SK-N-SH (cell line): ENCODE measurements around the gene KLHL25. TPM values are rescaled to one million over a fixed set of nuclear protein-coding genes. Genes with fewer than 3 reads are reported as not detected.

Experiments used
- CTCF ChIA-PET: fragments of 300-600, 350-600 bp; formaldehyde crosslinking; extraction: SDS; loops from one replicate; lab custom pipeline; 2021; lab: Yijun Ruan, JAX
- POLR2A ChIA-PET: fragments of 350-600 bp; sonication (Branson Sonifier 250); formaldehyde crosslinking; extraction: SDS; loops from one replicate; lab custom pipeline; 2020; ENCODE audit warnings: antibody characterized with exemption, inconsistent platforms; lab: Yijun Ruan, JAX
- DNase-seq: peaks from one replicate; pipeline ENCODE4 v3.0.0; 2012
- H2AFZ ChIP-seq: fragments of 200-600 bp; sonication (generic); 2 replicates; pipeline ENCODE4 v1.8.1; 2016; ENCODE audit warnings: antibody characterized with exemption, mild to moderate bottlenecking, low read depth
- H3F3A ChIP-seq: fragments of 200-600 bp; sonication (generic); replicated peaks from 2 replicates; pipeline ENCODE3; 2016; ENCODE audit warnings: antibody characterized with exemption, mild to moderate bottlenecking; ENCODE audit not compliant: insufficient read depth
- H3K27ac ChIP-seq, 2 experiments: fragments of 200-500 bp in 1 of 2; fragments of 200-600 bp in 1 of 2; sonication (Bioruptor generic) in 1 of 2; sonication (generic), shearing (Covaris generic) in 1 of 2; 2 replicates each; pipeline versions ENCODE4 v1.5.1 to v1.6.1; 2014 to 2016; ENCODE audit warnings: low read depth in 2 of 2, inconsistent platforms in 1 of 2, low read length in 1 of 2, mild to moderate bottlenecking in 1 of 2, mixed read lengths in 1 of 2
- H3K27me3 ChIP-seq: fragments of 200-600 bp; sonication (generic), shearing (Covaris generic); 2 replicates; pipeline ENCODE4 v1.6.1; 2016; ENCODE audit warnings: mixed run types; ENCODE audit not compliant: insufficient read depth
- H3K36me3 ChIP-seq, 2 experiments: fragments of 200-500 bp in 1 of 2; fragments of 200-600 bp in 1 of 2; sonication (Bioruptor generic) in 1 of 2; sonication (generic) in 1 of 2; replicated peaks in 1 of 2; 2 replicates each; pipeline versions ENCODE3 to v1.5.1; 2014 to 2016; ENCODE audit warnings: low read length in 1 of 2, mild to moderate bottlenecking in 1 of 2; ENCODE audit not compliant: insufficient read depth in 2 of 2, control insufficient read depth in 1 of 2
- H3K4me1 ChIP-seq, 2 experiments: fragments of 200-500 bp in 1 of 2; fragments of 200-600 bp in 1 of 2; sonication (Bioruptor generic) in 1 of 2; sonication (generic), shearing (Covaris generic) in 1 of 2; 2 replicates each; pipeline versions ENCODE4 v1.5.1 to v1.6.1; 2014 to 2016; ENCODE audit warnings: low read depth in 1 of 2, low read length in 1 of 2, mixed run types in 1 of 2; ENCODE audit not compliant: insufficient read depth in 2 of 2, control insufficient read depth in 1 of 2
- H3K4me2 ChIP-seq: fragments of 200-600 bp; sonication (generic), shearing (Covaris generic); 2 replicates; pipeline ENCODE4 v1.6.1; 2017; ENCODE audit warnings: mixed run types
- H3K4me3 ChIP-seq, 2 experiments: fragments of 200-500 bp in 1 of 2; fragments of 200-600 bp in 1 of 2; sonication (Bioruptor generic) in 1 of 2; sonication (generic), shearing (Covaris generic) in 1 of 2; 2 replicates each; pipeline versions ENCODE4 v1.5.1 to v1.8.1; 2014 to 2016; ENCODE audit warnings: low read depth in 2 of 2, inconsistent platforms in 1 of 2, low read length in 1 of 2, mild to moderate bottlenecking in 1 of 2, mixed read lengths in 1 of 2, moderate library complexity in 1 of 2
- H3K79me2 ChIP-seq: fragments of 200-600 bp; sonication (generic); 2 replicates; pipeline ENCODE4 v1.8.1; 2017; ENCODE audit warnings: mild to moderate bottlenecking; ENCODE audit not compliant: insufficient read depth
- H3K9ac ChIP-seq: fragments of 200-600 bp; sonication (generic); 2 replicates; pipeline ENCODE4 v1.6.1; 2017; ENCODE audit warnings: mixed run types
- H3K9me2 ChIP-seq: fragments of 200-600 bp; sonication (generic); 2 replicates; pipeline ENCODE4 v1.6.1; 2017; ENCODE audit warnings: mixed run types
- H3K9me3 ChIP-seq: fragments of 200-600 bp; sonication (generic); 2 replicates; pipeline ENCODE4 v1.6.1; 2017; ENCODE audit warnings: mixed run types, mild to moderate bottlenecking, moderate library complexity
- H4K20me1 ChIP-seq: fragments of 200-600 bp; sonication (generic); 2 replicates; pipeline ENCODE4 v1.6.1; 2017; ENCODE audit warnings: mild to moderate bottlenecking, mixed run types; ENCODE audit not compliant: insufficient read depth
- ELF1 ChIP-seq: IDR thresholded peaks from 2 replicates; pipeline ENCODE4 v1.4.0; 2012
- FOSL2 ChIP-seq: IDR thresholded peaks from 2 replicates; pipeline ENCODE4 v1.4.0; 2012; ENCODE audit warnings: low read depth, mild to moderate bottlenecking, moderate library complexity, borderline replicate concordance
- GATA2 ChIP-seq: sonication (generic); formaldehyde crosslinking; IDR thresholded peaks from 2 replicates; pipeline ENCODE4 v1.5.0; 2020; ENCODE audit warnings: mild to moderate bottlenecking, missing genetic modification reagents
- MEF2A ChIP-seq: IDR thresholded peaks from 2 replicates; pipeline ENCODE4 v1.4.0; 2012; ENCODE audit warnings: low read depth, borderline replicate concordance
- POLR2AphosphoS5 ChIP-seq: IDR thresholded peaks from 2 replicates; pipeline ENCODE4 v1.6.1; 2012; ENCODE audit warnings: low read depth, low read length
- REST ChIP-seq: IDR thresholded peaks from 2 replicates; pipeline ENCODE4 v1.6.1; 2012; ENCODE audit warnings: mild to moderate bottlenecking, low read depth, low read length, moderate library complexity
- RXRA ChIP-seq: IDR thresholded peaks from 2 replicates; pipeline ENCODE4 v1.4.0; 2012; ENCODE audit warnings: low read depth, mild to moderate bottlenecking, borderline replicate concordance
- SIN3A ChIP-seq: IDR thresholded peaks from 2 replicates; pipeline ENCODE4 v1.6.1; 2012; ENCODE audit warnings: low read depth, mild to moderate bottlenecking, low read length, moderate library complexity, borderline replicate concordance
- WGBS: methylation state at CpG from one replicate; pipeline ENCODE4 v1.1.6; 2017; ENCODE audit warnings: low lambda C conversion rate; 5-methylcytosine and 5-hydroxymethylcytosine counted together
- polyA plus RNA-seq, 3 experiments: library from polyadenylated mRNA; depleted of rRNA; stranded (reverse); fragments of >200 nt; gene quantifications; 2 replicates each; pipeline ENCODE4 v1.2.3, GENCODE V29; 2012
- TF ChIP-seq, protein P1 (sequence below): fragments of 150-350 bp; IDR thresholded peaks from 2 replicates; pipeline ENCODE4 v1.6.1; 2016; ENCODE audit warnings: mild to moderate bottlenecking, low read depth, low read length

KLHL25 gene
- polyA plus RNA-seq, 1 of the 3 experiments (the other 2 are of a cell fraction): 4.5 TPM

DNA sequence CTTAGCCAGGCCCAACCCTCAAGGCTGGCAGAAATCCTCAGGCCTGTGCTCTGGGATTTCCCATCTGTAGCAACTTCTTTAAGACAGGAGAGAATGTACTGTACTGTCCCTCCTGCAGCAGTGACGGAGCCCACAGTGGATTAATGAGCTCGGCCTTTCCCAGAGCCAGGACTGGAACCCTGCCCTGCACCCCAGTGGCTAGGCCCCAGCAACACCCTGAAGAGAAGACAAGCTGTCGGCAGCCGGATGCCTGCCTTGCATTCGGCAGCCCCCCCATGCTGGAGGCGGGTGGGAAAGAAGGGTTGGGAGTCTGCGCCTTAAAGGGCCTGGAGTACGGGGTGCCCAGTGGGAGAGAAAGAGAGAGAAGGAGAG is 32.0 kb downstream of the KLHL25 start:
- H3K4me2 ChIP-seq: no peak overlapping the region
- no peak overlapping the region for H3K9ac ChIP-seq
- H3K9me3 ChIP-seq: no peaks in the 10 kb centered on the region
- peaks cover 5 to 58% of the 10 kb centered on the region in 2 experiments; a peak in 2 of 4 replicates for H3K4me1 ChIP-seq
- DNase-seq: no peak
- 93% methylated on average over 7 of the region's 8 CpGs for WGBS
- no peaks in the 10 kb centered on the region for H3K9me2 ChIP-seq
- no peak overlapping the region for H2AFZ ChIP-seq
- H3K79me2 ChIP-seq: no peaks in the 10 kb centered on the region
- CTCF ChIA-PET: interaction anchor here (0.6 to 1.7 kb wide), 5 partner anchors 11 to 76 kb away, joined by 3 to 6 read pairs (median 3); no protein-coding TSS in a partner anchor
- no peak overlapping the region; a peak in 1 of 4 replicates for H3K27ac ChIP-seq
- H3K36me3 ChIP-seq: peaks cover 0 to 10% of the 10 kb centered on the region in 2 experiments
- POLR2A ChIA-PET: no interaction called here
- no peaks in the 10 kb centered on the region for H3K27me3 ChIP-seq
- no peaks in the 10 kb centered on the region for H3F3A ChIP-seq
- TF ChIP-seq RXRA: no peak
- TF ChIP-seq, protein P1, sequence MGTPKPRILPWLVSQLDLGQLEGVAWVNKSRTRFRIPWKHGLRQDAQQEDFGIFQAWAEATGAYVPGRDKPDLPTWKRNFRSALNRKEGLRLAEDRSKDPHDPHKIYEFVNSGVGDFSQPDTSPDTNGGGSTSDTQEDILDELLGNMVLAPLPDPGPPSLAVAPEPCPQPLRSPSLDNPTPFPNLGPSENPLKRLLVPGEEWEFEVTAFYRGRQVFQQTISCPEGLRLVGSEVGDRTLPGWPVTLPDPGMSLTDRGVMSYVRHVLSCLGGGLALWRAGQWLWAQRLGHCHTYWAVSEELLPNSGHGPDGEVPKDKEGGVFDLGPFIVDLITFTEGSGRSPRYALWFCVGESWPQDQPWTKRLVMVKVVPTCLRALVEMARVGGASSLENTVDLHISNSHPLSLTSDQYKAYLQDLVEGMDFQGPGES: no peak
- no peak overlapping the region for H3K4me3 ChIP-seq
- H4K20me1 ChIP-seq: 0 out of 2 replicates have a peak, but pooled peaks cover 3% of the 10 kb centered on the region

GRCh38 chr15:85762039-85762755 is 32.5 kb downstream of the KLHL25 start:
- Histone ChIP-seq H3K27ac (no peak overlapping the region; a peak in 1 of 4 replicates), H3K9me3 (no peaks in the 10 kb centered on the region), H3K9ac (no peak overlapping the region), H2AFZ (no peak overlapping the region), H3K79me2 (no peaks in the 10 kb centered on the region), H3K4me2 (no peak overlapping the region), H4K20me1 (0 out of 2 replicates have a peak, but pooled peaks cover 3% of the 10 kb centered on the region), H3K9me2 (no peaks in the 10 kb centered on the region), H3K36me3 (peaks cover 0 to 12% of the 10 kb centered on the region in 2 experiments), H3F3A (no peaks in the 10 kb centered on the region), H3K27me3 (no peaks in the 10 kb centered on the region), H3K4me3 (no peak overlapping the region), H3K4me1 (peaks cover 5 to 61% of the 10 kb centered on the region in 2 experiments; a peak in 2 of 4 replicates)
- TF ChIP-seq MEF2A (no peak), REST (no peak), ELF1 (no peak), GATA2 (CRISPR knock-in tag) (no peak), FOSL2 (no peak), RXRA (no peak), POLR2AphosphoS5 (no peak), SIN3A (no peak)
- DNase-seq: no peak
- ChIA-PET CTCF (interaction anchor here (1.0 to 1.4 kb wide), 2 partner anchors 16 to 76 kb away, joined by 3 read pairs; no protein-coding TSS in a partner anchor), POLR2A (no interaction called here)
- WGBS: 97% methylated on average over 9 of the region's 15 CpGs
